Measurements from ENCODE around the gene SRBD1.

The SRBD1 gene, protein sequence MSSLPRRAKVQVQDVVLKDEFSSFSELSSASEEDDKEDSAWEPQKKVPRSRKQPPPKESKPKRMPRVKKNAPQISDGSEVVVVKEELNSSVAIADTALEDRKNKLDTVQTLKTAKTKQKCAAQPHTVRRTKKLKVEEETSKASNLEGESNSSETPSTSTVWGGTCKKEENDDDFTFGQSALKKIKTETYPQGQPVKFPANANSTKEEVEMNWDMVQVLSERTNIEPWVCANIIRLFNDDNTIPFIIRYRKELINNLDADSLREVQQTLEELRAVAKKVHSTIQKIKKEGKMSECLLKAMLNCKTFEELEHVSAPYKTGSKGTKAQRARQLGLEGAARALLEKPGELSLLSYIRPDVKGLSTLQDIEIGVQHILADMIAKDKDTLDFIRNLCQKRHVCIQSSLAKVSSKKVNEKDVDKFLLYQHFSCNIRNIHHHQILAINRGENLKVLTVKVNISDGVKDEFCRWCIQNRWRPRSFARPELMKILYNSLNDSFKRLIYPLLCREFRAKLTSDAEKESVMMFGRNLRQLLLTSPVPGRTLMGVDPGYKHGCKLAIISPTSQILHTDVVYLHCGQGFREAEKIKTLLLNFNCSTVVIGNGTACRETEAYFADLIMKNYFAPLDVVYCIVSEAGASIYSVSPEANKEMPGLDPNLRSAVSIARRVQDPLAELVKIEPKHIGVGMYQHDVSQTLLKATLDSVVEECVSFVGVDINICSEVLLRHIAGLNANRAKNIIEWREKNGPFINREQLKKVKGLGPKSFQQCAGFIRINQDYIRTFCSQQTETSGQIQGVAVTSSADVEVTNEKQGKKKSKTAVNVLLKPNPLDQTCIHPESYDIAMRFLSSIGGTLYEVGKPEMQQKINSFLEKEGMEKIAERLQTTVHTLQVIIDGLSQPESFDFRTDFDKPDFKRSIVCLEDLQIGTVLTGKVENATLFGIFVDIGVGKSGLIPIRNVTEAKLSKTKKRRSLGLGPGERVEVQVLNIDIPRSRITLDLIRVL

DNA sequence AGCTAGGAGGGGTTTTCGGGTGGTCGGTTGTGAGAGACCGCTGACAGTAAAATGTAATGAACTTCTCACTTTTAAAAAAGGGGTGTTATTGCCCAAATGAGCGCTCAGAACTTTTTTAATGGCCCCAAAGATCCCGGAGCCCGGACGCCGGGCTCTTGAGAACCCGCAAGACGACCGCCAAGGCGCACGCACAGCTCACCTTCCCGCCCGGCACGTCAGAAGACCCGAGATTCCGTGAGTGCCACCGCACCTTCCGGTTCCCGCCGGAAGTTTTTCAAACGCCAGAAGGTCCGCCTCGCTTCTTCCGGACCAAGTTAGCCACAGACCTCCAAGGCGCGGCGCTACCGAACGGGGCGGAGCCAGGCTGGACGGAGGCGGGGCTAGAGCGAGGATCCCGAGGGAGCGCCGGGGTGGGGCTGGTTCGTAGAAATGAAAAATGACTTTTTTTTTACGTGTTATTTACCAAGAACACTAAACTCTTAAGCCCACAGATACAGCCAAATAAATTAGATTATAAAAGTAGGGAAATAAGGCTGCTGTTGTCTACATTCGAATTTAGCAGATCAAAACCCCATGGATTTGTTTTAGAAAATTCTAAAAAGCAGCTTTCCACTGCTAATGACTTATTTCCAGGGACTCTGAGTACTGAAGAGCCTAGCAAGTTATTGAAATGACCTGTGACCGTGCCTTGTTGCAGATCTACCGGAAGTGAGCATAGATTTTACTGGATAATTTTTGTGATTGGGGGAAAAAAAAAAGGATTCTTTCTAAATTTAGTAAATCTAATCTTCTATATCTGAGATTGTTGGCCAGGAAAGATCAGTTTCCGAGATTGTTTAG, at the start of gene SRBD1:
Gene SRBD1, minus strand, starts transcription at position 248 of the 840 bp plus-strand sequence. CDS start 5,826 bp downstream, outside the sequence.
- peak; percentile 87 for DNase-seq (ENCODE audit: low spot score)

DNA sequence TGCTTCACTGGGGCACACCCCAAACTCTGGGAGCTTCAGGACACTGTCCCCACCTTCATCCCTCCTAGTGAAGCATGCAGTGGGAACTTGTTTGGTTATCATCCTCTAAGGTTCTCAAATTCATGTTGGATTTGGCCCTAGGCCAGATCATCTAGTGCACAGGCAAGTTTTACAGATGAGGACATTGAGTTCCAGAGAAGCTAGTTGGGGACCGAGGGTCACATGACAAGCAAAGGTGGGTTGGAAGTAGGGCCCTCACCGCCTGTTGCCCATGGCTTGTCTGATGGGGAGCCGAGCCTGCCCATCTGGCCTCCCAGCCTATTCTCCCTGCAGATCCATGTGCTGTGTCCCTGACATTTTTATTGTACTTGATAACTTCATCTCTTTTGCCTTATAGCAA, 43.2 kb upstream of the SRBD1 start:
- no peak for DNase-seq (ENCODE audit: low spot score)

DNA sequence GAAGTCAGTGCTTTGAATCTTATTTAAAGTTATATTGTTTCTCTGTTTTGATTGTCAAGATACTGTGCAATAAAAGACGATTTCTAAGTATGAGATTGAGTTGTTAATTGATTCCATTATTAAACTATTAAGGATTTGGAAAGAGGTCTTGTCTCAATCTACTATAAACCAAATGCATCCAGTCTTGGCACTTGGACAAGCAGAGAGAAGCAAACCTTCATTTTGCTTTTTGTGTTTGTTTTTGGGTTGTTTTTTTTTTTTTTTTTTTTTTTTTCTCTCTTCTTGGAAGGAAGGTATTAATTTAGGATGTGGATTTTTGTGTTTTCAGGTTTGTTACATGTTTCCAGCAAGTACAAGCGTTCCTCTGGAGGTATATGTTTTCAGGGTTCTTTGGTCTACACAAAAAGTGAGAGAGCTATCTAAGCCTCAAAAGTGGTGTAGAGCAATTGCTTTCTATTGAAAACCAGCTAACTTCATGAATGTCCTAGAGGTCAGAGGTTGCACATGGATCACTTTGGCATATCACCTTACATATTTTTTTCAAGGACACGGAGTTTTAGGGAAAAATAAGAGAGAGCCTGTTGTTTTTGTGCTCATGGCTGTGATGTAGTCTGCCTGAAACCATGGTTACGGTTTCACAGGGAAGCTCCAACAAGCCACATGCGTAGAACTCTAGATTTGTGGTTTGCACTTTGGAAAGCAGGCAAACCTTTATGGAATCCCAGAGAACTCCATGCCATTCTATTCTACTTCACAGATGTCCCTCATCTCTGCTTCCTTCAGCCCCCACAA, 42.3 kb upstream of the SRBD1 start:
- DNase-seq (ENCODE audit: low spot score): no peak

DNA sequence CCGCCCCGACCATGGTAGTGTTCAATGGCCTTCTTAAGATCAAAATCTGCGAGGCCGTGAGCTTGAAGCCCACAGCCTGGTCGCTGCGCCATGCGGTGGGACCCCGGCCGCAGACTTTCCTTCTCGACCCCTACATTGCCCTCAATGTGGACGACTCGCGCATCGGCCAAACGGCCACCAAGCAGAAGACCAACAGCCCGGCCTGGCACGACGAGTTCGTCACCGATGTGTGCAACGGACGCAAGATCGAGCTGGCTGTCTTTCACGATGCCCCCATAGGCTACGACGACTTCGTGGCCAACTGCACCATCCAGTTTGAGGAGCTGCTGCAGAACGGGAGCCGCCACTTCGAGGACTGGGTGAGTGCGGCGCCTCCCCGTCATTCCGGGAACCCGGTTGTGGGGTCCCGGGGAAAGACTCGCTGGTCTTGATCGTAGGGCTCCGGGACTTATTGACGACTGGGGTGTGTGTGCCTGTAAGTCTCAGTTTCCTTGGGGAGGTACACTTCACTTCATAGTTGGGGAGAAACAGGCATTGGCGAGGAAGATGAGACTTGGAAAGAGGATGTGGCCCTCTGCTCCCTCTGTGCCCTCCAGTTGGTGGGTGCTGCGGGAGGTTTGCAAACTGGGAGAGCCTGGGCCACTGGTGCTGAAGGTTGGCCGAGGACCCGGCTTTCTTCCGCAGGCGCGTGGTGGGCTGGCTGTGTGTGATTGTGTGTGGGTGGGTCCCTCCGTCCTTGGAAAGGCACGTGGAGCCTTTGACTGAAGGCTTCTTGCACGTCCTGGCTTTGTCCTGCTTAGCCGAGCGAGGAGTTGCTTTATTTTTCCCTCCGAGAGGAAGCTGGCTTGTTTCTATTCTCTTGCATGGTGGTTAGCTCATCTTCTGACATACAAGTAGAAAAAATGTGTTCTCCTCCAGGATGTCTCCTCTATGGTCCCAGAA, 41.3 kb upstream of the SRBD1 start:
- peak; percentile 50 for DNase-seq (ENCODE audit: low spot score)

DNA sequence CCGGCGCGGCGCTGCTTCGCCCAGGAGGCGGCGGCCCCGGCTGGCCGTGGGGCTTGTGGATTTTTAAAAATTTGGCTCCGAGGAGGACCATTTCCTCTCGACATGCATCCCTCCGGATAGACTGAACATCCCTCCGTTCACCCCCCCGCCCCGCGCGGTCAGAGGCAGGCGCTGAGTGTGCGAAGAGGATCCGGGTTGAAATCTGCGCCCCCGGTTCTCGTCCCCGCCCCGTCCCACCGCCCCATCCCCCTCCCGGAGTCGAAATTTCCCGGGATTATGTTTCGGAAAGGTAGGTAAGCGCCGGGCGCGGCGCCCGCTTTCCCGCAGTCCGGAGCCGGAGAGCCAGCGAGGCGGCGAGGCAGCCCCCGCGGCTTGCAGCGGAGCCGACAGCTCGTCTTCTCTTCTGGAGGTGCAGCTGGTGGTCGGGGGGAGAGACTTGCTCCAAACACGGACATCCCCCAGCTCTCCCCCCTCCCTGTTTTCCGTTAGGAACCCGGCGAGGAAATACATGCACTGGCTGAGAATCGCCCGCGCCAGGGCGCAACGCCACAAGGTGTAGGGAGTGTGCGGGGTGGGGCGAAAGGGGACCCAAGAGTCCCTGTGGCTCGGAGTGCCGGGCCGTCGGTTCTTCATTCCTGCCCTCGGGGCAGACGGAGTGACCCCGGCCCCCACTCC, 40.5 kb upstream of the SRBD1 start, which contains the start of gene PRKCE:
Gene PRKCE, plus strand, starts transcription at position 261 of the 675 bp plus-strand sequence.
- DNase-seq (ENCODE audit: low spot score): peak; percentile 50

DNA sequence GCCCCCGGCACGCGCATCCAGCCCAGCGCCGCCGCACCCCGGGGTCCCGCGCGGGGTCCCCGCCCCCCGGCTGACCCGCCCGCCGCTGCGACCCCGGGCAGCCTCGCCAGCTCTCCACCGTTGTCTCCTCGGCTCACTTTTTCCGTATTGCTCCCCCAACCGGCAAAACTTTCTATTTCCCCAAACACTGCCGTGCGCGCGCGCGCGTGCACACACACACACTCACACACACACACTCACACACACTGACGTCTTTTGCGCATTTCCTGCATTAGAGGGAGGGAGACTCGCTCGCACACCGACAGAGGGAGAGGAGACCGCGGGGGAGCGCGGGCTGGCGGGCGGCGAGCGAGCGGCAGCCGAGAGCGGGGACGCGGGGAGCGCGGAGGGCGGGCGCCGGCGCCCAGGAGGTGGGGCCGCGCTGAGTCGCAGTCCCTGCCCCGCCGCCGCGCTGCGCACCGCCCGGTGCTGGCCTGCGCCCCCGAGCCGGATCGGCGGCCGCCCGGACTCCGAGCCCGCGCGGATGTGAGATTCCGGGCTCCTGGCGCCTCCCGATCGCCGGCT, 39.9 kb upstream of the SRBD1 start:
- DNase-seq (ENCODE audit: low spot score): peak; percentile 91

DNA sequence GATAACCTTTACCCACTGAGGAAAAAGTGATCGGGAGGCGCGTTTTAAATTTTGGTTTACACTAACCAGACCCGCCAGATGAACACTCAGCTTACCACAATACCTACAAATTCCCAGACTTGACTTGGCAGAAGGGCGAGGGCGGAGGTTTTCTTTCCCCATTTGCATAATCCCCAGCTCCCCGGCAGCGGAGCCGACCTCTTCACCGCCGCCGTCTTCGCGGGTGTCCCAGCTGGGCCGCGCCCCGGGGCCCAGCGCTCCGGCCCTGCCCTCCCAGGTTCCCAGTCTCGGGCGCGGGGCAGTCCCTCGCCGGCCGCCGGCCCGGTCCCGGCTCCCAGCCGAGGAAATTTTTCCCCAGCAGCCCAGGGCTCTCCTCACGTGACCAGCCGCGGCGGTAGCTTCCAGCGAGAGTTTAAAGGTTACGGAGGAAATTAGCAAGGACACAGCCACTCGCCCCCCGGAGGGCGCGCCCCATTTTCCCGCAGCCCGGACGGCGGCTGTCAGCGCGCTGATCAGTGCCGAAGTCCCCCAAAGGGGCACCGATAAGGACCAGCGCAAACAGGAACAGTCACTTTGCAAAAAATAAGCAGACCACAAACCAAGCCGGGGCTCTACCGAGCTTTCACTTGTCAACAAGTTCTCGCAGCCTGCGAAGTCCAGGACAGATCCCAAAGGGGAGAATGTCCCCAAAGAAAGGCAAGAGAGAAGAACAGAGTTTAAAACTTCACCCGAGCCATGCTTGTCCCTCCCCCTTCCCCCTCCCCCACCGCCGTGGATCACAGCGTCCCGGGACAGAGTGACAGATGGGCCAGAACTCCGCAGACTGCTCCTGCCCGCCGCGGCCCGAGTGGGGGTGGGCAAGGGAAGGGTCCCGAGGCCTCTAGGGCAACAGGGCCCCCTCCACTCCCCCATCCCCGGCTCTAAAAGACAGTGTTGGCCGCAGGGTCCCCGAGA, 39.1 kb upstream of the SRBD1 start:
- peak; percentile 63 for DNase-seq (ENCODE audit: low spot score)

DNA sequence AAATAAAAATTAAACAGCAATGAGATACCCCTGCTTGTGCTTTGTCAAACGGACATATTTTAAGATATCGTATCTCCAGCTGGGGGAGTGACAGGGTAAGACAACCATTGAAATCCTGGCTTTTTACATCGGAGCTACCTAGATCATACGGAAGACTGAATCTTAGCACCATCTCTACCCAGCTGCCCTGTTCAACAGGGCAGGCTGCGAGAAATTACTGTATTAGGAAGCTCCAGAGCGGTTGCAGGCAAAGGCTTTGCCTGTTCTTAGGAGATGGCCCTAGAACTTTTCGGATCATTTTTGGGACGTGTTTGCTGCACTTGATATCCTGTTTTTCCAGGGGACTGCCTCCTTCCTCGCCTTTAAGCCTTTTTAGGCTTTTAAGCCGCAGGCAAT, 38.4 kb upstream of the SRBD1 start:
- DNase-seq (ENCODE audit: low spot score): peak; percentile 18

DNA sequence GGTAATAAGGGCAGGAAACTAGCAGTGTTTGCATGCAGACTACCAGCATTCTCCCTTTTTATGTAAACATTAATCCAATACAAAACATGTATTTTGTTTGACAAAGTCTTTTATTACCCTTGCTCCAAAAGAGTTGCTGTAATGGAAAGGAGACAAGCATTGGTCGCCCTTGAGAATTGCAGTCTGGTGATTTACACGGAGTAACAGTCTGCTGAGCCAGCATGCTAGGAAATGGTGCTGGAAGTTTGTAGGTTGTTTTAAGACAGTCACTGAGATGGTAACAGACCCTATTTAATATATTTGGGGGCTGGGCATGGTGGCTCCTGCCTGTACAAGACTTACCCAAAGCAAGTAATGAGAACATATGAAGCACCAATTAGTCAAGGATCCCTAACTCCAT, 37.6 kb upstream of the SRBD1 start:
- DNase-seq (ENCODE audit: low spot score): no peak

DNA sequence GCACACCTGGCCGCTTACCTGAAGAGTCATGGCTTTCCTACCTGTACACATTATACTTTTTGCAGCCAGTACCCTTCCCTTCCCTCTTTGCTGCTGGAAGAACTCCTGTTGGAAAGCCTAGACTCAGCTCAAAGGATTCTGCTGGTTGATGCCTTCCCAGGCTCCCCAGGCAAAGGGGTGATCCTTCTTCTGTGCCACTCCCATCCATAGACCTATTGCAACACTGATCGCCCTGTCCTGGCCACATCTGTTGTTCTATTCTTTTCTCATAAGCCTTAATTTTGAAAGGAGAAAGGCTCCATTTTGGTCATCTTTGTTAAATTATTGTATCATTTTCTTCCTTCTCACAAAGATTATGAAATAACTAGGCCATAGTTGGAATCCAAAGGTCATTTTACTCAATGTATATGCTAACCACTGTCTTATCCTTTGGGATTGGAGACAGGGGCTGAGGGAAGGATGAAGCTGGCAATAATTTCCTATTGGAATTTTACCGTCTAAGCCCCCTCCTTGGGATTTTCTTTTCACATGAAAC, 37.0 kb upstream of the SRBD1 start:
- no peak for DNase-seq (ENCODE audit: low spot score)

DNA sequence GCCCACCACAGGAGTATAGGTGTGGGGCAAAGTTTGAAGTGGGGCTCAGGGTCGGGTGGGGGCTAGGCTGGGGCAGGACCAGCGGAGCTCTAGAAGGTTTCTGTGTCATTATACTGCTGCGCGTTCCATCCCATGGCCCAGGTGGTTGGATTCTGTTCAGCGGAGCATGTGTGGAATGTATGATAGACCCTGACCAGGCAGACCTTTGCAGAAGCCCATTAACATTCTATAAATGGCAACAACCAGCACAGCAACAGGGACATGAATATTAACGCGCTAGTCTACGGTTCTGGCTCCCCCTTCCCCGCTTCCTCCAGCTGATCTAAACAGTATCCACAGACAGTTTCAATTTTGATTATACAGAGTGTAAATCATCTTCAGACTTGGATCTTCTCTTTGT, 36.3 kb upstream of the SRBD1 start:
- no peak for DNase-seq (ENCODE audit: low spot score)

DNA sequence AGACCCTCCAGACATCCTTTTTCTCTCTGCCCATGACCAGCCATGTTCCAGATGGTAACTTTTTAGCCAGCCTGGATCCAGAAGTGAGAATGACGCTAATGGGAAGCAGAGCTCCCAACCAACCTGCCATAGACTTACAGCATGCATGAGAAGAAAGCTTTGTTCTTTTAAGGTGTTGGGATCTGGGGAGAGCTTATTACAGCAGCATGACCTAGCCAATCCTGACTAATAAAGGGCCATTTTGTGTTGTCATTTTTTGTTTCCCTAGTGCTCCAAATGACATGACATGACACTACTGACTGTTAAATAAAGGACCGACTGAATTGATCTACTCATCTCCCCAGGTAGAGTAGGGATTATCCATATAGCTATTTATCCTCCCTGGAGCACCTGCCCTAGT, 35.2 kb upstream of the SRBD1 start:
- no peak for DNase-seq (ENCODE audit: low spot score)

DNA sequence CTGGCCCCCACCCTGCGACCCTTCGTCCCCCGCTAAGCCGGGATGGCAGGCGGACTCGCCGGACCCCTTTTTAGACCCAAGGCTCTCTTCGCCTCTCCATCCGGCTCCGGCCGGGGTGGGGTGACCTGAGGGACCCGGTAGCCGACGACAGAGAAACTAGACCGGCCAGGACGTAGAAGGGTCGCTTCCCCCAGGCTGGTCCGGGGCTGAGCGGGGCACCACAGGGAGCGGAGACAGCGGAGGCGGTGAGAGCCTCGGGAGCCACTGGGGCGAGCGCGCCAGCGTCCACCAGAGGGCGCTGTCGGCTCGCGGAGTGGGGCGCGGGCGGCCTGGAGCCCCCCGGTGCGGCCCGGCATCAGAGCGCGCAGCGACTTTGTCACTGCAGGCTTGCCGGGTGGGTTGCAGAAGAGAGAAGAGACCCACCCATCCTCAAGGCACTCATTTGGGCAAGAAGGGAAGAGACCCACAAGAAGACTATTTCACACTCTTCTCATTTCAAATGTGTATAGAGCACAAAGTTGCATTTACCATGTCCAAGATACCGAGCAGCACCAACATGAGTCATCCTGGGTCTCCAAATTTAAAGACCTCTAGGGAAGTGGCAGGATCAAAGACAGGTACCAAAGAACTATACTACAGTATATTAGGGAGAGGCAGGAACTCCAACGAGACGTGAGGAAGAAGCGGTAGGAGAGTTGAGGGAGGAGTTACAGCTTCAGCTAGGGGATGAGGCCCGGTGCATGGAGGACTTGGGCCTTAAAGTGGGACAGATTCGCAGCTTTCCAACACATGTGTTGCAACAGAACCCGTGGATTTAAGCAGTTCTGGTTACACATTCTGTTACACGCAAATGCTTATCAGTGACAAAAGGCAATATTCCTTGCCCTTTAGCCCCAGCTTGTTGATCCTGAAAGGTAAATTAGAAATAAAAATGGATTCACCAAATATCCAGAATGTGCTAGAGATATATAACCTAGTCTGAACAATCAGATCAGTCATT, 32.8 kb upstream of the SRBD1 start:
- DNase-seq (ENCODE audit: low spot score): peak; percentile 87

DNA sequence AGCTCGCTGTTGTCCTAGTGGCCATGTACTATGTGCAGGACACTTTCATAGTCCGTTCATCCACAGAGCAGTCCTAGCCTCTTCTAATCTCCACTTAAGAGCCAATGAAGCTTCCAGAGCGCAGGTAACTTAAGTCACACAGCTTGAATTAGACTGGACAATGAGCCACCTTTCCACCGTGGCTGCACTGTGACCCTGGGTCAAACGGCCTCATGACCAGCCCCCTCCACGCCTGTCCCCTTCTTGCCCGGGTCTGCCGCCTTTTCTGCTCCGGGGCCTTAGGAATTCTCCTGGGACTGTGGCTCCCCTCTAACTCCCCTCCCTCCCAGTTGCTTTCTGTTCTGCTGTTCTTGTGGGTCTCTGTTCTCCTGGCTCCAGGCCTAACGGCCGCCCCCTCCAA, 32.0 kb upstream of the SRBD1 start:
- DNase-seq (ENCODE audit: low spot score): no peak

DNA sequence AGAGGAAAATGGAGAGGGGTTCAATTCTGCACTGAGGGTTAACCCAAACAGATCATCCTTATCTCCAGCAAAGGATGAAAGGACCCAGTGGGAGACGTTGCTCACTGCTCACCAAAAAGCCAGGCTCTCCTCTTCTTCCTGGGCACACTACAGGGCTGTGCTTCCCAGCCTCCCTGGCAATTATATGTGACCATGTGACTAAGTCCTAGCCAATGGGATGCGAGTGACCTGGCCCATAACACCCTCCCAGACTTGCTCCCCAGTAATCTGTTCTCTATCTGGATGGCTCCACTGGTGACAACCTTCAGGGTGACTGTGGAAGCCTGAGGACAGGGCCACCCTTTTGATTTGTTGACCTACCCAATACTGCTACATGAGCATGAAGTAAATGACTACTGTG, 29.5 kb upstream of the SRBD1 start:
- no peak for DNase-seq (ENCODE audit: low spot score)

DNA sequence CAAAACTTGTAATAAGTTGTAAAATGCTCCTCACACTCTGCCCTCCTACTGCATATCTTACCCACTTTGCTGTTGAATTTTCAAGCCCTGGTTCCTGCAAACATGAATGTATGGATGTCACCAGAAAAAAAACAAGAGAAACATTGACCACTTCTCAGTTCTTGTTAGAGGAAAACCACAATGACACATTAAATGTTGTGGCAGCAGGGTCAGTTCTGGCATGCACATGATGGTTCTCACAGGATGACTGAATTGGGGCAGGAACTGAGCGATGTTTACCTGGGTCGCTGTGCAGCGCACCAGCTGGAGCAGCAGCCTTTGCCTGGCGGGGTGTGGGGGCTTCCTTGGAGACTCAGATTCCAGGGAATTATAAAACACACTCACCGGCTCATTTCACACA, 26.4 kb upstream of the SRBD1 start:
- no peak for DNase-seq (ENCODE audit: low spot score)

All from germinal center (tissue), 1 donor.